Ectodermal cell (in vitro differentiated cells): Measurements from ENCODE around the gene CD22.

ENCODE experiments used
- H3K27ac ChIP-seq: 2 replicates; pipeline ENCODE4 v1.7.0; 2013; ENCODE audit warnings: mild to moderate bottlenecking, low read depth, low read length; ENCODE audit not compliant: insufficient read depth, poor library complexity, severe bottlenecking
- H3K27me3 ChIP-seq: 2 replicates; pipeline ENCODE4 v1.7.0; 2013; ENCODE audit warnings: mild to moderate bottlenecking, low read length; ENCODE audit not compliant: insufficient read depth, control insufficient read depth, poor library complexity, severe bottlenecking
- H3K36me3 ChIP-seq: one replicate; pipeline ENCODE4 v1.7.0; 2013; ENCODE audit warnings: low read length; ENCODE audit not compliant: control insufficient read depth, insufficient read depth
- H3K4me1 ChIP-seq: one replicate; pipeline ENCODE4 v1.7.0; 2013; ENCODE audit warnings: low read length; ENCODE audit not compliant: control insufficient read depth, insufficient read depth
- H3K4me3 ChIP-seq: 2 replicates; pipeline ENCODE4 v1.7.0; 2013; ENCODE audit warnings: low read depth, low read length, control low read depth; ENCODE audit not compliant: insufficient read depth
- H3K9me3 ChIP-seq: 2 replicates; pipeline ENCODE4 v1.7.0; 2013; ENCODE audit warnings: mild to moderate bottlenecking, low read length, moderate library complexity; ENCODE audit not compliant: control insufficient read depth
- WGBS, 2 experiments: methylation state at CpG; one replicate each; pipeline ENCODE4 v1.1.7; 2013; ENCODE audit warnings: missing lambda C conversion rate in 2 of 2; 5-methylcytosine and 5-hydroxymethylcytosine counted together

The CD22 gene

DNA sequence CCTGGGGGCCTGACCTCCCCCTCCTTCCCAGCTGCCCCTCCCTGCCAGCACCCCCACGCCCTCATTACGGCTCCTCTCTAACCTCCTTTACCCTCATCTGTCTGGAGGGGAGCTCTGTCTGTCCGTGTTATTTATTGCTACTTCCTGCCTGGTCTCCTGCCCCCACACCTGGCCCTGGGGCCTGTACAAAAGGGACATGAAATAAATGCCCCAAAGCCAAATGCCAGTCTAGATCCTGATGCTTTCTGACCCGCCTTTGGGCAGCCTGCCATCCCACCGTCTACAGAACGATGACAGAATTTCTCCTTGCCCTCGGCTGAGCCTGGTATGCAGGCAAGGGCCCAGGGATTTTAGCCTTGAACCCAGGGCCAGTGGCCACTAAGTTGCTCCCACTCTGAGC, 15.4 kb upstream of the CD22 start:
- no peak overlapping the region for H3K4me3 ChIP-seq
- WGBS, 2 experiments = 89% methylated on average over 7 of the region's 7 CpGs

DNA sequence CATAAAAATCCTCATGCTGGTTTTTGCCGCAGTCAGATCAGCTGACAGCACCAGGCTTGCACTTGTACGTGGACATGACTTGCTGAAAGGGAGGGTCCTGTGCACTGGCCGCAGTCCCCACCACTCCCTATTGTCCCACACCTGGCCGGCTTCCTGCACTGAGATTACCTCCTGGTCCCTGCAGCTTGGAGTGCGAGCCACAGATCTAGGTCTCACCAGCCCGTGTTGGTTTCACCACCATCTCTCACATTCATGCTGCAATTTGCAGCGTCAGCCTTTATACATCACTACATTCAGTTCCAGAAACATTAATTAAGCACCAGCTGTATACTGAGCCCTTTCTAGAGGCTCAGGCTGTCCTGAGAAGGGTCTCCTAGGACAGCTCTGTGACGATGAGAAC, 15.0 kb upstream of the CD22 start:
- Histone ChIP-seq H3K27me3 (no peaks in the 10 kb centered on the region), H3K4me3 (no peak overlapping the region), H3K27ac (no peak overlapping the region), H3K36me3 (no peaks in the 10 kb centered on the region), H3K4me1 (no peaks in the 10 kb centered on the region), H3K9me3 (no peaks in the 10 kb centered on the region)
- WGBS, 2 experiments = 90 to 94% methylated on average over 8 of the region's 8 CpGs

More for the DNA sequence above, 15.4 kb upstream of the CD22 start:
- Histone ChIP-seq H3K4me1 (no peaks in the 10 kb centered on the region), H3K27ac (no peak overlapping the region), H3K9me3 (no peaks in the 10 kb centered on the region), H3K36me3 (no peaks in the 10 kb centered on the region), H3K27me3 (no peaks in the 10 kb centered on the region)

- 93 to 95% methylated on average over 10 of the region's 10 CpGs for WGBS, 2 experiments
- no peak overlapping the region for H3K4me3 ChIP-seq
- H3K36me3 ChIP-seq = no peaks in the 10 kb centered on the region
- H3K27ac ChIP-seq = no peak overlapping the region
- no peaks in the 10 kb centered on the region for H3K4me1 ChIP-seq
- H3K27me3 ChIP-seq = no peaks in the 10 kb centered on the region
- no peaks in the 10 kb centered on the region for H3K9me3 ChIP-seq
These were observed 14.0 kb upstream of the CD22 start for GRCh38 chr19:35314858-35315470.

GRCh38 chr19:35315883-35316282, 13.1 kb upstream of the CD22 start:
- H3K9me3 ChIP-seq = no peaks in the 10 kb centered on the region
- H3K4me1 ChIP-seq = no peaks in the 10 kb centered on the region
- H3K27me3 ChIP-seq = no peaks in the 10 kb centered on the region
- no peak overlapping the region for H3K27ac ChIP-seq
- H3K36me3 ChIP-seq = no peaks in the 10 kb centered on the region
- 87 to 93% methylated on average over 9 of the region's 9 CpGs for WGBS, 2 experiments
- H3K4me3 ChIP-seq = no peak overlapping the region

DNA sequence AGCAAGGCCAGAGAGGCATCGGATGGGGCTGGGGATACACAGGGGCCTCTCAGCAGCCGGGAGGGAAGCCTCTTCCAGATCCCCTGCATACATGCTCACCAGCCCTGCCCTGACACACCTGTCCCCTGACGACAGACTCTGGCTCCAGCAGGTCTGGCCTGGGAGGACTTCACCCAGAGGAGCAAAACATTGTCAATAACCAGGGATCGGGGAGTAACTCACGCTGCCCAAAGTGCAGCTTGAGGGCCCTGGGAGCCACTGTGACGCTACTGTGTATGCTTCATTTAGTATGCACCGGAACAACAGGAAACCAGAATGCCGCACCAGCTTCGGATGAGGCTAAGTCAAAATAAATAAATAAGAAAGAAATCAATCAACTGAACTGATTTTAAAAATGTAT, 12.4 kb upstream of the CD22 start:
- Histone ChIP-seq H3K4me3 (no peak overlapping the region), H3K27me3 (no peaks in the 10 kb centered on the region), H3K4me1 (no peaks in the 10 kb centered on the region), H3K36me3 (no peaks in the 10 kb centered on the region), H3K27ac (no peak overlapping the region), H3K9me3 (no peaks in the 10 kb centered on the region)
- WGBS, 2 experiments = 88% methylated on average over 8 to 9 of the region's 9 CpGs

DNA sequence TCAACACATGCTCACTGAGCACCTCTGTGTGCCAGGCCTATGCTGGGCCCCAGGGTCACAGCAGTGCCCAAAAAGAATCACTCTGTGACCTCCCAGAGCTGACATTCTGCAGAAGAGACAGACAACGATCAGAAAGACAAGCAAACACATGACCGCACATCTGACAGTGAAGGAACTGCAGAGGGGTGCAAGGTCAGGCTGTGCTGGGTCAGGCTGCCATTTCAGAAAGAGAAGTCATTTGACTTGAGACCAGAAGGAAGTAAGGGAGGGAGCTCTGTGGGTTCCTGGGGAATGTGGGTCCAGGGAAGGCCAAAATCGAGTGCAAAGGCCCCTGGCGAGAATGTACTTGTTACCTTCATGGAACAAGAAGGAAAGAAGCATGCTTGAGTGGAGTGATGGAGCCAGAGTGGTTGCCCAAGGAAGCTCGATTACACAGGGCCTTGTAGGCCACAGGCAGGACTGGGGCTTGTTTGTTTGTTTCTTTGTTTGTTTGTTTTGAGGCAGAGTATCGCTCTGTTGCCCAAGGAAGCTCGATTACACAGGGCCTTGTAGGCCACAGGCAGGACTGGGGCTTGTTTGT, 11.4 kb upstream of the CD22 start:
- H3K27ac ChIP-seq = no peak overlapping the region
- H3K9me3 ChIP-seq = no peaks in the 10 kb centered on the region
- H3K27me3 ChIP-seq = no peaks in the 10 kb centered on the region
- H3K4me1 ChIP-seq = no peaks in the 10 kb centered on the region
- no peak overlapping the region for H3K4me3 ChIP-seq
- H3K36me3 ChIP-seq = no peaks in the 10 kb centered on the region
- 88 to 92% methylated on average over 7 of the region's 7 CpGs for WGBS, 2 experiments

DNA sequence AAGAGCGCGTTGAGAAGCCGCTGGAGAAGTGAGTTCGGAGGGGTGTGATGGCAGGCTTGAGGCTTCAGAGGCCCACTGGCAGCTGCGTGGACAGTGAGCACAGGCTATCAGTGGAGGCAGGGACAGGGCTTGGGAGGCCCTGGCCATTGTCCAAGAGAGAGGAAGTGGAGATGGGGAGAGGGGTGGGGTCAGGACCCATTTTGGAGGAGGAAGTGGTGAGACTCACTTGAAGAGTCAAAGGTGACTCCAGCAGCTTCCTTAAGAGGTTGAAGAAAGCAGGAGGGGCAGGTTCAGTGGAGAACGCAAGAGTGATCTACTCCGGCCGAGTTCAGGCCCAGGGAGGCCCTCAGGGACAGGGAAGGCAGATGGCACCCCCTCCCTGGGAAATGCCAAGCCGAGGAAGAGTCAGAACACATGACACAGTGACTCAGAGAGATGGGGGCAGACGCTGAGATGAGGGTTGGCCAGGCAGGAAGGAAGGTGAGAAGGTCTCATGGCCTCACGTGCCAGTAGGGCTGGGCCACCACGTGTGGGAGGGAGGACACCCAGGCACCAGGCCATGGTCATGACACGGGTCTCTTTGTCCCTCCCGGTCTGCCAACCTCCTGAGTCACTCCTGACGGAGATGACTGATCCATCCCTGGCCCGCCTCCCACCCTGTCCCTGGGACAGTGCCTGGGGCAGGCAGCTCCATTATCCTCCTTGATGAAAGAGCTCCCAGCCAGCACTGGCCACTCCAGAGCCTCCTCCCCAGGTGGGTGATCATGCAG, 10.1 kb upstream of the CD22 start:
- H3K27ac ChIP-seq = no peak overlapping the region
- H3K36me3 ChIP-seq = no peaks in the 10 kb centered on the region
- H3K4me3 ChIP-seq = no peak overlapping the region
- no peaks in the 10 kb centered on the region for H3K4me1 ChIP-seq
- H3K9me3 ChIP-seq = no peaks in the 10 kb centered on the region
- H3K27me3 ChIP-seq = no peaks in the 10 kb centered on the region
- 89 to 91% methylated on average over 16 of the region's 16 CpGs for WGBS, 2 experiments

- Histone ChIP-seq H3K4me3 (no peak overlapping the region), H3K27ac (no peak overlapping the region), H3K27me3 (no peaks in the 10 kb centered on the region), H3K36me3 (no peaks in the 10 kb centered on the region), H3K9me3 (no peaks in the 10 kb centered on the region), H3K4me1 (no peaks in the 10 kb centered on the region)
- 86 to 87% methylated on average over 9 to 12 of the region's 12 CpGs for WGBS, 2 experiments
These were observed 8.8 kb upstream of the CD22 start for GRCh38 chr19:35320065-35320713.

DNA sequence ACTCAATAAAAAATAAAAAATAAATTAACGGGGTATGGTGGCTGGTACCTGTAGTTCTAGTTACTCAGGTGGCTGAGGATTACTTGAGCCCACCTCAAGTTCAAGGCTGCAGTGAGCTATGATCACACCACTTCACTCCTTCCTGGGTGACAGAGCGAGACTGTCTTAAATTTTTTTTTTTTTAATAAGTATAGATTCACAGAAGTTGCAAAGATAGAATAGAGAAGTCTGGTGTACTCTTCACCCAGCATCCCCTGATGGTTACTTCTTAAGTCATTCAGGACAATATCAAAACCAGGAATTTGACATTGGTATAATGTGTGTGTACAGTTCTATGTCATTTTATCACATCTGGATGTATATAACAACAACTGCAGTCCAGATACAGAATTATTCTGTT, 7.7 kb upstream of the CD22 start:
- Histone ChIP-seq H3K27ac (no peak overlapping the region), H3K36me3 (no peaks in the 10 kb centered on the region)
- 87 to 98% methylated on average over 1 to 2 of the region's 2 CpGs for WGBS, 2 experiments

GRCh38 chr19:35322014-35322413, 7.0 kb upstream of the CD22 start:
- H3K4me1 ChIP-seq = no peaks in the 10 kb centered on the region
- WGBS, 2 experiments = 90 to 95% methylated on average over 9 of the region's 9 CpGs
- H3K9me3 ChIP-seq = no peaks in the 10 kb centered on the region

More for the DNA sequence above, 7.7 kb upstream of the CD22 start:
- no peak overlapping the region for H3K4me3 ChIP-seq
- no peaks in the 10 kb centered on the region for H3K4me1 ChIP-seq
- no peaks in the 10 kb centered on the region for H3K27me3 ChIP-seq
- no peaks in the 10 kb centered on the region for H3K9me3 ChIP-seq

More at GRCh38 chr19:35322014-35322413, 7.0 kb upstream of the CD22 start:
- no peaks in the 10 kb centered on the region for H3K36me3 ChIP-seq
- no peaks in the 10 kb centered on the region for H3K27me3 ChIP-seq
- no peak overlapping the region for H3K27ac ChIP-seq
- H3K4me3 ChIP-seq = no peak overlapping the region
